Mesothelial cell of epicardium (in vitro differentiated cells): ENCODE data around the gene PIK3AP1. TPM values are rescaled to one million over a fixed set of nuclear protein-coding genes. Genes with fewer than 3 reads are reported as not detected.

Source experiments
- DNase-seq, 2 experiments: peaks; one replicate each; pipeline ENCODE4 v3.0.0; 2021; ENCODE audit warnings: low spot score in 2 of 2; ENCODE audit not compliant: unreplicated experiment in 2 of 2
- H3K27ac Mint-ChIP-seq: 2 replicates; pipeline ENCODE4 v1.8.0; 2021; ENCODE audit warnings: mixed read lengths
- H3K27me3 Mint-ChIP-seq: 2 replicates; pipeline ENCODE4 v1.8.0; 2021; ENCODE audit warnings: low read depth, mixed read lengths
- H3K36me3 Mint-ChIP-seq: 2 replicates; pipeline ENCODE4 v1.8.0; 2021; ENCODE audit warnings: mixed read lengths
- H3K4me1 Mint-ChIP-seq: 2 replicates; pipeline ENCODE4 v1.8.0; 2021; ENCODE audit warnings: mixed read lengths
- H3K4me3 Mint-ChIP-seq: 2 replicates; pipeline ENCODE4 v1.8.0; 2021; ENCODE audit warnings: mild to moderate bottlenecking, moderate library complexity, mixed read lengths
- H3K9me3 Mint-ChIP-seq: 2 replicates; pipeline ENCODE4 v1.8.0; 2021; ENCODE audit warnings: mixed read lengths
- CTCF ChIP-seq: fragments of 200-600 bp; sonication (generic); IDR thresholded peaks from one replicate; pipeline ENCODE4 v1.5.0; 2021; ENCODE audit warnings: antibody characterized with exemption; ENCODE audit not compliant: unreplicated experiment
- total RNA-seq: library from RNA; stranded (reverse); gene quantifications from 3 replicates; pipeline ENCODE4 v1.2.1, GENCODE V29; 2021

PIK3AP1 gene
- total RNA-seq, 1 donor from 2014 or later, result 0.36 TPM

GRCh38 chr10:96656198-96656577, 64.1 kb downstream of the PIK3AP1 start:
- no peak for DNase-seq
- Mint-ChIP-seq H3K27ac (no peak overlapping the region), H3K36me3 (no peaks in the 10 kb centered on the region), H3K27me3 (peaks cover 12% of the 10 kb centered on the region), H3K4me1 (no peaks in the 10 kb centered on the region), H3K4me3 (no peak overlapping the region), H3K9me3 (peaks cover 5% of the 10 kb centered on the region)
- TF ChIP-seq CTCF, result no peak

GRCh38 chr10:96655461-96656197, 64.7 kb downstream of the PIK3AP1 start:
- no peak for TF ChIP-seq CTCF
- Mint-ChIP-seq H3K4me3 (no peak overlapping the region), H3K27ac (no peak overlapping the region), H3K4me1 (no peaks in the 10 kb centered on the region), H3K36me3 (no peaks in the 10 kb centered on the region), H3K27me3 (peaks cover 9% of the 10 kb centered on the region), H3K9me3 (peaks cover 5% of the 10 kb centered on the region)
- DNase-seq, result no peak

GRCh38 chr10:96651998-96652431, 68.3 kb downstream of the PIK3AP1 start:
- no peak for DNase-seq
- Mint-ChIP-seq H3K27ac (no peak overlapping the region), H3K4me1 (no peaks in the 10 kb centered on the region), H3K9me3 (peaks cover 5% of the 10 kb centered on the region), H3K4me3 (no peak overlapping the region), H3K27me3 (peaks cover 19% of the 10 kb centered on the region), H3K36me3 (no peaks in the 10 kb centered on the region)
- TF ChIP-seq CTCF, result no peak

- no peak for TF ChIP-seq CTCF
- H3K4me3 Mint-ChIP-seq, result no peak overlapping the region
- no peak for DNase-seq
- H3K27me3 Mint-ChIP-seq, result peaks cover 19% of the 10 kb centered on the region
- no peaks in the 10 kb centered on the region for H3K36me3 Mint-ChIP-seq
- peaks cover 5% of the 10 kb centered on the region for H3K9me3 Mint-ChIP-seq
- H3K27ac Mint-ChIP-seq, result no peak overlapping the region
- H3K4me1 Mint-ChIP-seq, result no peaks in the 10 kb centered on the region
These were observed 69.4 kb downstream of the PIK3AP1 start for GRCh38 chr10:96650958-96651357.

- Mint-ChIP-seq H3K4me3 (no peak overlapping the region), H3K27me3 (peaks cover 19% of the 10 kb centered on the region), H3K9me3 (no peaks in the 10 kb centered on the region), H3K27ac (no peak overlapping the region), H3K4me1 (no peaks in the 10 kb centered on the region), H3K36me3 (no peaks in the 10 kb centered on the region)
- TF ChIP-seq CTCF, result no peak
- DNase-seq, result no peak
These were observed 72.0 kb downstream of the PIK3AP1 start for GRCh38 chr10:96648297-96648696.
